ENCODE results near the gene ACTN1.

DNA sequence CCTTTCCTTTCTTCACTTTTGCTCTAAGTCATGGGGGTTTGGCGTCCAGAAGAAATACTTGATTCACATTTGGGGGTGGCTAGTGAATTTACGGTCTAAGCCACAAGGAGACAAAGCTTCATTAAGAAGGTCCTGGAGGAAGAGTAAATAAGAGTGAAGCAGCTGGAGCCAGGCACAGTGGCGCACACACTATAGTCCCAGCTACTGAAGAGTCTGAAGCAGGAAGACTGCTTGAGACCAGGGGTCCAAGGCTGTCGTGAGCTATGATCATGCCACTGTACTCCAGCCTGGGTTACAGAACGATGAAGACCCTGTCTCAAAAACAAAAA, 23.3 kb downstream of the ACTN1 start:
- TF ChIP-seq, protein P1, sequence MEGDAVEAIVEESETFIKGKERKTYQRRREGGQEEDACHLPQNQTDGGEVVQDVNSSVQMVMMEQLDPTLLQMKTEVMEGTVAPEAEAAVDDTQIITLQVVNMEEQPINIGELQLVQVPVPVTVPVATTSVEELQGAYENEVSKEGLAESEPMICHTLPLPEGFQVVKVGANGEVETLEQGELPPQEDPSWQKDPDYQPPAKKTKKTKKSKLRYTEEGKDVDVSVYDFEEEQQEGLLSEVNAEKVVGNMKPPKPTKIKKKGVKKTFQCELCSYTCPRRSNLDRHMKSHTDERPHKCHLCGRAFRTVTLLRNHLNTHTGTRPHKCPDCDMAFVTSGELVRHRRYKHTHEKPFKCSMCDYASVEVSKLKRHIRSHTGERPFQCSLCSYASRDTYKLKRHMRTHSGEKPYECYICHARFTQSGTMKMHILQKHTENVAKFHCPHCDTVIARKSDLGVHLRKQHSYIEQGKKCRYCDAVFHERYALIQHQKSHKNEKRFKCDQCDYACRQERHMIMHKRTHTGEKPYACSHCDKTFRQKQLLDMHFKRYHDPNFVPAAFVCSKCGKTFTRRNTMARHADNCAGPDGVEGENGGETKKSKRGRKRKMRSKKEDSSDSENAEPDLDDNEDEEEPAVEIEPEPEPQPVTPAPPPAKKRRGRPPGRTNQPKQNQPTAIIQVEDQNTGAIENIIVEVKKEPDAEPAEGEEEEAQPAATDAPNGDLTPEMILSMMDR (IDR thresholded peaks at IDR 0.05) = no peak
- TF ChIP-seq POLR2A (IDR thresholded peaks at IDR 0.05) (no peak), POLR2AphosphoS5 (IDR thresholded peaks at IDR 0.05) (peak in 1 of 3 donors; percentile 8)

Measured in breast epithelium (tissue), 3 donors.